Glomerular endothelial cell (primary cell): Measurements from ENCODE around the gene PRDM16. TPM values are rescaled to one million over a fixed set of nuclear protein-coding genes. Genes with fewer than 3 reads are reported as not detected.

Experiments
- DNase-seq: peaks from one replicate; pipeline ENCODE4 v3.0.0-alpha.2; 2011; ENCODE audit warnings: low read depth, low spot score; ENCODE audit errors: extremely low read depth
- total RNA-seq: library from RNA; depleted of rRNA; stranded (reverse); fragments of >200 nt; gene quantifications from 2 replicates; pipeline ENCODE4 v1.2.3, GENCODE V29; 2015

PRDM16 gene
- total RNA-seq, 1 donor from 2014 or later = 0.12 TPM

DNA sequence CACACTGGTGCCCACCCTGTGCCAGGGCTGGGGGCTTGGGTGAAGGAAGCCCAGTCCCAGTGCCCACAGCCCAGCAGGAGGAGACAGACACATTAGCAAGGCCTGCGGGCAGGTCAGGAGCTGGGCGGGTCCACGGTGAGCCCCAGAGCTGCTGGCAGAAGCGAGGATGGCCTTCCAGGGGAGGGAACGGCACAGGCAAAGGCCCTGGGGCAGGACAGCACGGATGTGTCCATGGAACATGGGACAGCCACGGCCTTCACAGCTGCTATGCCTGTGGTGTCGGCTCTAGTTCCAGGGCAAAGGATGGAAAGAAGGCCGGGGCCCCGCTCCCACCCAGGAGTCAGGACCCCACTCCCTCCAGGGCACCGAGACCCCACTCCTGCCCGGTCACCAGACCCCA is 220.5 kb downstream of the PRDM16 start:
- DNase-seq = no peak

DNA sequence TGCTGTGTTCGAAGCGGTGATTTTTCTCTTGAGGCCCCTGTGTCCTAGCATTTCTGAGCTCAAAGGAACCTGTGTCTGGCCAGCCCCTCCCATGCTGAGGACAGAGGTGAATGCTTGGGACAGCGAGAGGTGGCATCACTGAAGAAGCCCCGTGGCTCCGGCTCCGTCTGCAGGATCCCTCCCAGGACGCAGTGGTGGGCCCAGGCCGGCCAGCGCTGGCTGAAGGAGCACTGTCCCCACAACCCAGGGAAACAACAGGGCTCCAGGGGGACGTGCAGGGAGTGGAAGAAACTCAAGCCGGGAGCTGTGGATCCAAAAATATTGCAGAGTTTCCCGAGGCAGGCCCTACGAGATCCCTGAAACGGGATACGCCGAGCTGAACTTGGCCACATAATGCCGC is 221.4 kb downstream of the PRDM16 start:
- no peak for DNase-seq

DNA sequence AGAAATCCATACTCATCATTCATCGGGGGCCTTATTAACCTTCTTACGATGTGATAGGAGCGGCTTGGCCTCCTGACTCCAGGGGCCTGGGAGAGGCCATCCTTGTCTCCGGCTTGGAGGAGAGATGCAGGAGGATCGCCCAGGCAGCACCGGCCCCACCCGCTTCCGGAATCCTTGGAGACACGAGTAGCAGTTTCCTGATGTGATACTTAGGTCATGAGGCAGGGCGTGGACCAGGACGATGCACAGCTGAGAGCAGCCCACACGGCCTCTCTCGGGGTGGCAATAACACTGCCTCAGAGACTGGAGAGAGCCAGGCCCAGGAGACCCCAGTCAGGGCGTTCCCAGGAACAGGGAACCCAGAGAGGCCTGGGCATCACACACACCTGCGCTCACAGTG is 221.9 kb downstream of the PRDM16 start:
- DNase-seq = no peak

DNA sequence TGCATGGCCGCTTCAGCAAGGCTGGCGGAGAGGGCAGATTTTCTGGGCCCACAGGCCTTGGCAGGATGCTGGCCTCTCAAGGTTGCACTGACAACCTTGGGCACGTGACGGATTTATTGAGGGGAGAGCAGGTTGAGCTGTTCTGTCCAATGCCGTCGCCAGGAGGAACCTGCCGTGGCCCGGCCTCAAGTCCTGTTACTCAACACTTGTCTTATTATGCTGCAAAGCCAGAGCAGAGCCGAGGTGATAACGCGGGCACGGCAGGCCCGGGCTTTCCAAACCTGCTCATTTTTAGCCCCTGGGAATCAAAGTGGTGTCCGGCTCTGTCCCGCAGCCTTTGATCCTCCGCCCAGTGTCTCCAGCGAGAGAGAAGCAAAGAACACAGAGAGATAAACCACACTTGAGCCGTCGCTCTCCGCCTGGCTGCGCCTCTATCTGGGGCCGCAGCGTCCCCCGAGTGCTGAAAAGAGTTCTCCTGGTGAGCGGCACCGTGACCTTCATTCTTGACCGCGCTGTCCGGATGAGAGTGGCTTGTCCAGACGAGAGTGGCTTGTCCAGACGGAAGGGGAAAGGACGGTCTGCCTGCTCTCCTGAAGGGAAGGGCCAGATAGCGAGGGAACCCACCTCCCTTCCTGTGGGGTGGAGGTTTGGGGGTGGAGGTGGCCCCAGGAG is 223.2 kb downstream of the PRDM16 start:
- no peak for DNase-seq

DNA sequence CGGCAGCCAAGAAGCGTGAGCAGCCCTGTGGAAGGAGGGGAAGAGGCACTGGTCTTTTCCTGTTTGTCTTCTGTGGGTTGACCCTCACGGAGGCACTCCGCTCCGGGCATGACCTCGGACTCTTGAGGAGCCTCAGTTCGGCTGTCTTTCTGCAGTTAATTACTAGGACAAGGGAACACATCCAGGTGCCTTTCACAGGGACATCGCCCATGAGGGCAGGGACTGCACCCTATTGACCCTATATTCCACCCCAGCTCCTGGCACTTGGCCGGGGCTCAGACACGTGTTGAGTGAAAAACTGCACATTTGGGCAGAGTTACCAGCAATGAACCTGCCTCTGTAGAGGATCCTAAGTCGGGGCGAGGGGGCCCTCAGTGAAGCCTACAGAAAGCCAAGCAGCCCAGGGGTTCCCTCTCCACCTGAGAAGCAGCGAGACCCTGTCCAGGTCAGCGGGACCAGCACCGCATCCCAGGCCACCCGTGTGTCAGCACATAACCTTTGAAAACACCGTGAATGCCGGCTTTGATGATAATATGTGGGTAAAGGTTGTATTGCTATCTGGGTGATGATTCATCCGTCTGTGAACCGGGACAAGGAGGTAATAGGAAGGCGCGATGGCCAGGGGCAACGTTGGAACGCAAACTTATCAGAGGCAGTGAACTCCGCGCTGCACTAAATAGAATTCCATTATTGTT is 224.0 kb downstream of the PRDM16 start:
- no peak for DNase-seq

DNA sequence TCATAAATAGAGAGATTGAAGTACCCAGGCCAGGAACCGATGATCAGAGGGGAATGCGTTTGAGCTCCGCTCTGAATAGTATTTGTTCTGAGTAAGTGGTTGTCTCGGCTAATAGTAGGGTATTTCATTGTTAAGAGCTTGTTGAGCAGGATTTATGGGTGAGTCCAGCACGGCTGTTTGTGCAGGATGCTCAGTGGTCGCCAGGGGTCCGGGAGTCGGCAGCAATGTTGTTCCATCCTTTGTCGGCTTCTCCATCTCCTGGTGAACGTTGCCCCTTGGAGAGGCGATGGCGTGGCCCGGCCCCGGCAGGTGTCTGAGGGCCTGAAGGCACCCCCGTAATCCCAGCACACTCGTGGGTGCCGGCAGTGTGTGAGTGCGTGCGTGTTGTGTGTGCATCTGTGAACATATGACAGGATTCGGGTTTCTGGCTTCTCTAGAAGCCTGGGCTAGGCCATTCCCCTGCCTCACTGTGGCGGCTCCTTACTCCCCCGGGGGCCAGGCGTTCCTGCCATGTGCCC is 224.6 kb downstream of the PRDM16 start:
- no peak for DNase-seq

DNA sequence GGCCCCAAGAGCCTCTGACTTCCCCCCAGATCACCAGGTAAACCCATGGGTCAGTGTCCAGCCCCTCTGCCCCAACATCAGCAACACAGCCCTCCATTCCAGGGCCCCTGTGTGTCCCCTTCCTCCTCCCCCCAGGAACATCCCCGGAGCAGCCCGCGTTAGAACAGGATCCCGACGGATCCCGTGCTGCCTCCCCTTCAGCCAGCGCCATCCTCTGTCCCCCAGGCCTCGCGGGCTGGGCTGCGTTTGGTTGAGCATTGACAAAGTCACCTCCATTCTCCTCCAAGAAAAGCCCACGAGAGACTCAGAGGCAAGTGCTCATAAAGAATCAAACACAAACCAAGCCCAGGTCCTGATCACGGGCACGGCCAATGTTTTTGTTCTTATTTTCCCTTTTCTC is 225.4 kb downstream of the PRDM16 start:
- no peak for DNase-seq

DNA sequence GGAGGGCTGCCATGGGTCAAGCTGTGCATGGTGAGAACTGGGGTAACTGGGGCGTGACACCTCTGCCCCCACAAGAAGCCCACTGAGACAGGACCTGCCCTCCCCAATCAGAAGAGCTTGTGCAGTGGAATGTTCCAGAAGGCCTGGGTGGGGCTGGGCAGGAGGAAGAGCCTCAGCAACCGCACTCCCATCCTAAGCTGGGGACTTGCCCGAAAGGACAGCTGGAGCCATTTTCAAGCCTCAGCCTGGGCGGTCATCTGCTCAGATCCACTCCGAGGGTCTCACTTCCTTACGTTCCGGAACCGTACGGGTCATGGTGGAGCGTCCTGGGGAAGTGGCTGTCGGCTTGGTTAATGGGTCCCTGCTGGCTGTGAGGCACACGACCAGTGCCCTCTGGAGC is 226.8 kb downstream of the PRDM16 start:
- DNase-seq = no peak

DNA sequence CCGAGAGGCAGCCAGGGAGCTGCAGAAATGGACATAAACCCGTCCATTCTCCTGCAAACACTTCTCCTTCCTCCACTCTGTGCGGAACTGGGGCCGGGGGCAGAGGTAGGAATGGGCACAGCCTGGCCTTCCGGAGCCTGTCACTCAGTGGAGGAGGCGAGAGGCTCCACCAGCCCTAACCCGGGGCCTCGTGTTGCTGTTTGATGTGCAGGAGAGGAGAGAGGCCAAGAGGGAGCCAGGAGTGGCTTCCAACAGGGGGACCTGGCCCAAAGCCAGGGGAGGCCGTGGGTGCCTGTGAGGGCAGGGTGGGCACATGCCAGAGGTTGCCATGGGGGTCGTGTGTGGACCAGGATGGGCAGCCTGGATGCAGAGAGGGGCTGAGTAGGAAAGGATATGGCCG is 227.3 kb downstream of the PRDM16 start:
- DNase-seq = no peak

DNA sequence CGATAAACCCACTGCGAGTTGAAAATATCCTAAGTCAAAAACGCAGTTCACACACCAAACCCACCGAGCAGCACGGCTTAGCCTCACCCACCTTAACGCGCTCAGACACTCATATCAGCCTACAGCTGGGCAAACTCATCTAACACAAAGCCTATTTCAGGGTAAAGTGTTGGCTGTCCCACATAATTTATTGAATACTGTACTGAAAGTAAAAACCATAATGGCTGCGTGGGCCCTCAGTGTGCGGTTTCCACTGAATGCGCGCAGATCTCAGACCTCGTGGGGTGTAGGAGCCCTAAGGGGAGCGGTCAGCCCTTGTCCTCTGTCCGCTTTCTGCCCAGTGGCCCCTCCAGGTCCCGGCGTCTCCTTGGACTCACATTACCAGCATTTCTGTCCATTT is 227.8 kb downstream of the PRDM16 start:
- DNase-seq = no peak

DNA sequence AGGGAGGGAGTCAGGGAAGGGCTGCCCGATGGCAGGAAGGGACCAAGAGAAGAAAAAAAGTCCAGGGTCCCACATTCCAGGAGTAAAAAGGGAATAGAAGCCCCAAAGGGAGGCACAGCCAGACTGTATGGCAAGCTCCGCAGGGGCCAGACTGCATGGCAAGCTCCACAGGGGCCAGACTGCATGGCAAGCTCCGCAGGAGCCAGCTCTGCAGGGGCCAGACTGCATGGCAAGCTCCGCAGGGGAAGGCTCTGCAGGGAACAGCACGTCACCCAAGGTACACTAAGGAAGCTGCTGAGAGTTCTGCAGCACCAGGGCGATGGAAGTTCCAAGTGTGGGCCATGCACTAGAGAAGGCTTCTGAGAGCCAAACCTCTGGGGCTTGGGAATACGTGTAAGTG is 228.8 kb downstream of the PRDM16 start:
- no peak for DNase-seq

DNA sequence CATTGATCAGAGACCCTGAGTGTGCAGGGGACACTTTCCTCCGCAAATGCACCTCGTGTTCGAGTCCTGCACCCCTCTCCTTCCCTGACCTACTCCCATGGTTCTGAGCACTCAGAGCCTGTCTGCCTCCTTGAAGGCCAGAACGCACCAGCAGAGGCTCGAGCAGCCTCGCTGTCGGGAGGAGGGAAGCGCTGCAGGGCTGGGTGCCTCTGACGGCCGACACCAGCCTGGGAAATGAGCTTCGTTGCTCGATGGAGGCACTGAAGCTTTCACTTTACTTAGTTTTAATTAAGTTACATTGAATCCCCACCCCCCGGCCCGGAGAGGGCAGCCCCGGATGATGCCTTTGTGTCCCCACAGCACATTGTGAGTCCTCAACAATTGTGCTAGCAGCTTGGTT is 229.2 kb downstream of the PRDM16 start:
- DNase-seq = no peak

DNA sequence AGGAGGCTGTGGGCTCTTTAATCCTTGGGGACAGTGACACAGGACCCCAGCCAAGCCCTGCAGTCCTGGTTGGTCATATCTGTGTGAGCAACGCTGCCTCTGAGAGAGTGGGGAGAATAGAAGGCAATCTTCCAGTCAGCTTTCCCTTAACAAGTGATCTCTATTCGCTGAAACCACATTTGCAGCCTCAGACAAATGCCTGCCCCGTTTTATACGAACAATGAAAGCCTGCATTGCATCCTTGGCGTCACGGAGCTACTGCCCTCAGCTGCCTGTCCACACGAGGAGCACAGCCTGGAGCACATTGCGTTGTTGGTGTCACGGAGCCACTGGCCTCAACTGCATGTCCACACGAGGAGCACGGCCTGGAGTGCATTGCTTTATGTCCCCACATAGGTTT is 235.2 kb downstream of the PRDM16 start:
- DNase-seq = no peak

DNA sequence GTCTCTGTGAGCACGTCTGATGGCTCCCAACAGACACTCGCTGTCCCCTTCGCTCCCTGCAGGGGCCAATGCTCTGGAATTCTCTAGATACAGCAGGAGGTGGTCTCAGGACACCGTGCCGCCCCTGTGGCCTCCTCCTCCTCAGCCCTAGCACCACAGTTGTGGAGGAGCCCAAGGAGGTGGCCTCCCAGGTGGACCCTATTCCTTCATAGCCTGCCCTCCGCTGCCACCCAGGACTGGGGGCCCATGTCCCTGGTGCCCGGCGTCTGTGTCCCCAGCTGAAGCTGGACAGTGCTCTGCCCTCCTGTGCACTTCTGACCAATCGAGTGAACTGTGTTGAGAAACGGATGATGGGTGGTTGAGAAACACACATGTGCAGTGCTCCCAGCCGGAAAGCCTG is 235.7 kb downstream of the PRDM16 start:
- no peak for DNase-seq

DNA sequence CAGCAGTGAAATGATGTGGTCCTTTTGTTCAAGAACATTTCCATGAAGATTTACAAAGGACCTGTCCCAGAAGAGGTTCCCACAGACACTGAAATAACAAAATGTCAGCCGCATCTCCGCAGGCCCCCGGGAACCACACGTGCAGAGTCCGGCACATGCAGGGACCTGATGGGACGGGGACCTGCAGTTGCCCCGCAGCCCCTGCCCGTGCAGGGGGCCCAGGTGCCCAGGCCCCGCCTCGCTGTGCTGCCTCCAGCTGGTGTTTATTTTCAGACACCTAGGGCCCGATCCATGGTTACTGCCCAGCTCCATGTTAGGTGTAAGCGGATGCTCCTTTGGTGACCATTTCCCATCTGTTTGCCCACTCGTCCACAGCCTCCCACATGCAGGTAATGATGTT is 236.2 kb downstream of the PRDM16 start:
- no peak for DNase-seq

DNA sequence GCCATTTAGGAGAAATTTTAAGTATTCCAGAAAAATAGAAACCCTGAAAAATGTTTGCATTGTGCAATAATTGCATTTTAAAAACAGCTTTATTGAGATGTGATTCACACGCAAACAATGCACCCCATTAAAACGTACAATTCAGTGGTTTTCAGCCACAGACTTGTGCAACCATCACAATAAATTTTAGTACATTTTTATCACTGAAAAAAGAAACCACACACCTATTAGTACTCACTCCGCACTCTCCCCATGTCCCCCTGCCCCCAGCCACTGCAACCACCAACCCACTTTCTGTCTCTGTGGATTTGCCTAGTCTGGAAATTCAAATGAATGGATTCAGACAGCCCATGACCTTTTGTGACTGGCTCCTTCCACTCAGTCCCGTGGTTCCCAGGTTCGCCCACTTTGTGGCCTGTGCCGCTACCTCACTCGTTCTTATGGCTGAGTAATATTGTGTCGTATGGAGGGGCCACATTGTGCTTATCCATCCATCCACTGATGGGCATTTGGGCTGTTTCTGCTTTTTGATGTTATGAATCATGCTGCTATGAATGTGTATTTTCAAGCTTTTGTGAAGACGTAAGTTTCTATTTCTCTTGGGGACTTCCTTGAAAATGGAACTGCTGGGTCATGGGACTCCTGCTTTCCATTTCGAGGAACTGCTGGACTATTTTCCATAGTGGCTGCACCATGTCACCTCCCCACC is 237.7 kb downstream of the PRDM16 start:
- DNase-seq = no peak

DNA sequence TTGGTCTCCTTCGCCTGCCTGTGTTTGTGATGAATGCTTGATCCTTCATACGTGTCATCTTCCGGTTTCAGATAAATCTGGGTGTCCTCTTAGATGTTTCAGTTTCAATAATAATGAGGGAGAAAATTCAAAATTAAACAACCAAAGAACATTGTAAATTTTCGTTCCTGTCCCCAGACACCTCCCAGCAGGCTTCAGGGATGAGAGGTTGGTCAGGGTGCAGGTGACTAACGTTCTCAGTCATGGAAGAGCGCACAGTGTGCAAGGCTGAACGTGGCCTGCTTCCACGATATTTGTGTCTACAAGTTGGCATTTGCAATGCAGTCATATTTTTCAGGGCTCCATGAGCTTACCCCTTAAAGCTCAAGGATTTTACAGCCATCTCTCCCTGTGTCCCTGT is 238.4 kb downstream of the PRDM16 start:
- no peak for DNase-seq

DNA sequence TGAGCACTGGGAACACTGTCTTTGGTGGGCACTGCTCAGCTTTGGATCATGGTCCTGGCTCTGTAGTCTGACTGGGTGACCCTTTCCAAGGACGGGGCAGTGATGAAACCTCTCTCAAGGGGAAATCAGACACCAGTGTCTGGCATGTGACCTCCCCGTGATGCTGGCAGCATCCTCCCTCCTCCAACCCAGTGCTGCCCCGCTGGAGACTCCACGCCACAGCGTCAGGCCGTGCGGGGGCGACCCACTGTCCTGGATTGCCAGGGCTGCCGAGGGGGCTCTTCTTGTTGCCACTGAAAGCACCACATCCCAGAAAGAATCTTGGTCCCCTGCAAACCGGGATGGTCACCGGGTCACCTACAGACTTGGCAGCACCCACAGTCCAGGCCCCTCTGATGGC is 239.1 kb downstream of the PRDM16 start:
- DNase-seq = no peak

DNA sequence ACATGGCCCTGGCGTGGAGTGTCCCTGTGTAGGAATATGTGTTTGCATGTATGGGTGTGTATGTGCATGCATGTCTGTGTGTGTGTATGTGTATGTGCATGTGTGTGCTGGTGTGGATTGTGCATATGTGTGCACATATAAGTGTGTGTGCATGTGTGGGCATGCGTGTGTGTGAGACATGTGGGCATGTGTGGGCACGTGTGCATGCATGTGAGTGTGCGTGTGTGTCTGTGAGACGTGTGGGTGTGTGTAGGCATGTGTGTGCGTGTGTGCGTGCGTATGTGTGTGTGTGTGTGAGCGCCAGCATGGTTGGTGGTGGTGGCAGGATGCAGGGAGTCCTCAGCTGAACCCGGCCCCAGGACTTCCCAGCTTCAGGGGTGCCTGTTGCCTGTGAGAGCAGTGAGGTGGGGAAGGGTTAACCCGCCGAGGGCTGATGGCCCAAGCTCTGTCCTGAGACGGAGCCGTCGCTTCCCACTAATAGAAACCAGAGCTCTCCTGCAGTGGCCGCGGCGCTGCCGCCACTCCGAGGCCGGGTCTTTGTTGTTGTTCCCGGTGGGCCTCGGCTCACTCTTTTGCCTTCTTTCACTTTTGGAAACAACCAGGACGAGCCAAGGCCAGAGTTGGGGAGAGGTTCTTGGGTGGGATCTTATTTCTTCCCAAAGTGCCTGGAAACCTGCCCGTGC is 241.9 kb downstream of the PRDM16 start:
- no peak for DNase-seq

DNA sequence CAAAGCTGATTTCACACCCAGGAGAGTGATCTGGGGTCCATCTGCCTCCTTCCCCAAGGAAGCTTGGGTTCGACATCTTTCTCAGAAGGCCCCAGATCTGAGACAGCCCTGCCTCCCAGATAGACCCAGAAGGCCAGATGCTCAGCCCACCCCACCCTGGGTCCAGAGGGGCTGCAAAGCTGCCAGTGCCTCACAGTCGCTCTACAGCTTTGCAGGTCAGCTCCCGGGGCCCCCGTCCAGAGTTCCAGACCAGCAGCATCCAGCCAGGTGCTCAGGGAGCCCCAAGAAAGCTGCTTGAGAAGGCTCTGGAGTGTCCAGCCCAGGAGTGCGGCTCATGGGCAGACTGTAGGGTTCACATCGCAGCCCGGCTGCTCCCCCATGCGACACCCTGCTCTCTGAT is 242.7 kb downstream of the PRDM16 start:
- no peak for DNase-seq

DNA sequence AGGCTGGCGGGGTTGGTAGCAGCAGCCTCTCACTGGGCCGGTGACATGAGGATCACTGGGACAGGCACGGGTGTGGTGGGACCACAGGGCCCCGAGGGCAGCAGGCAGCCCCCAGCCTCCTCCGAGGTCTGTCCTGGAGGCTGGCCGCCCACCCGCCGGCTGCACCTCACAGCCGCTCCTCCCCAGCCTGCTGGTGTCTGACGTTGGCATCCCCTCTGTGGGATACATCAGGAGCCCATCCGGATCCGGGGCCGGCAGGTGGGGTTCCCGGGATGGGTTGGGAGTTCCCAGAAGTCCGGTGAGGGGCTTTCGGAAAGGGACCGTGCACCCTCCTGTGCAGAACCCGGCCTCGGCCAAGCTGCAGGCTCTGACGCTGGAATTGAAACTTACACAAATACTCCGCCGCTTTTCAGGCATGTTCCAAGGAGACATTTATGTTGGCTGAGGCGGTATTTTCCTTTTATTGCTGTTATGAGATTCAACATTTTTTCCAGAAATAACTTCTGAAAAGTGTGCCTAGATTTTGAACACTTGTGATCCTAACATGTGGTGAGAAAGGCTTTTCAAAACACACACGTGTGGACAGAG is 243.4 kb downstream of the PRDM16 start:
- no peak for DNase-seq
